NCI-H526 (cell line): ENCODE measurements around the gene RMRP.
A peak's percentile ranks its signal among the peaks of the same experiment; 100 is the strongest.

Source experiments
- DNase-seq, 2 experiments: peaks; one replicate each; lab custom pipeline; 2025; lab: John Stamatoyannopoulos, UW

RMRP gene

GRCh38 chr9:35611230-35611797, 46.5 kb downstream of the RMRP start:
- peak in 1 of 2 experiments; percentile 38 for DNase-seq

- no peak for DNase-seq
Measured at GRCh38 chr9:35609820-35610163, 48.0 kb downstream of the RMRP start.

GRCh38 chr9:35609001-35609819, 48.6 kb downstream of the RMRP start:
- no peak for DNase-seq

GRCh38 chr9:35608221-35608620, 49.6 kb downstream of the RMRP start:
- no peak for DNase-seq
